HG03571 (cell line): ENCODE results near the gene GRM4.

ENCODE experiments used
- ATAC-seq: cut with Tn5 transposase; IDR thresholded peaks from one replicate; pipeline ENCODE4 v1.9.1; 2021; ENCODE audit not compliant: unreplicated experiment

Gene GRM4

GRCh38 chr6:34065466-34066217, 80.2 kb downstream of the GRM4 start:
- no peak for ATAC-seq

DNA sequence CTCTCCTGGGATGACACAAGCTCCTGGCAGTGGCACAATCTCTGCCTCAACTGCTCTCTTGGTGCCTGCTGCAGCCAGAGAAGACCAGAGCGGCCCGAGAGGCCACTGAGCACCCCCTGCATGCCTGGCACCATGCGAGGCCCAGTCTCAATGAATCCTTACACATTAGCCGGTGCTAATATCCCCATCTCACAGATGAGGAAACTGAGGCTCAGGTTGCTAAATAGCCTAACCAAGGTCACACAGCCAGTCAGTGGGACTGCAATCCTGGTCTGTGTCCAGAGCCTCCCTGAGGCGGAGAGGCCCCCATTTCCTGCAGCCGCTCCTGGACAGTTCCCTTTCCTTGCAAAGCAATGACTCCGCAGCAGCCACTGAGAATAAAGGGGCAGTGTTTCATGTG, 81.2 kb downstream of the GRM4 start:
- ATAC-seq, result no peak

- ATAC-seq, result no peak
Observed at GRCh38 chr6:34063651-34064050, 82.2 kb downstream of the GRM4 start.

- no peak for ATAC-seq
Observed at GRCh38 chr6:34062815-34063214, 83.1 kb downstream of the GRM4 start.

- no peak for ATAC-seq
Observed at GRCh38 chr6:34062156-34062555, 83.7 kb downstream of the GRM4 start.

GRCh38 chr6:34061348-34061747, 84.5 kb downstream of the GRM4 start:
- ATAC-seq, result no peak

DNA sequence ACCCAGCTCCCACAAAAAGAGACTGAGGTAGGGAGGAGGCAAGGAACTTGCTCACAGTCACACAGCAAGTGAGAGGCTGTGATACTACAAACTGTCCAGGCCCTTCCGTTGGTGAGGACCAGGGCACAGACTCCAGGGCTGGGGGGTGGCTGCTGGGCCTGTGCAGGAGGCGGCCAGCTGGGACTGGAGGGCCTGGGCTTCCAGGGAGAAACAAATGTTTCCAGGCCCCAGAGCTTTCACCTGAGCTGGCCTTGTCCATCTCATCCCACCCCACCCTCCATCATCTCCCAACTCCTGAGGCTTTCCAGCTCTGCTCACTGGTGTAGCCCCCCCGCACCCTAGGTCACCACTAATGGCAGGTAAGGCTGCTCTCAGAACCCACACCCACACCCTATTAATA, 86.0 kb downstream of the GRM4 start:
- ATAC-seq, result no peak

DNA sequence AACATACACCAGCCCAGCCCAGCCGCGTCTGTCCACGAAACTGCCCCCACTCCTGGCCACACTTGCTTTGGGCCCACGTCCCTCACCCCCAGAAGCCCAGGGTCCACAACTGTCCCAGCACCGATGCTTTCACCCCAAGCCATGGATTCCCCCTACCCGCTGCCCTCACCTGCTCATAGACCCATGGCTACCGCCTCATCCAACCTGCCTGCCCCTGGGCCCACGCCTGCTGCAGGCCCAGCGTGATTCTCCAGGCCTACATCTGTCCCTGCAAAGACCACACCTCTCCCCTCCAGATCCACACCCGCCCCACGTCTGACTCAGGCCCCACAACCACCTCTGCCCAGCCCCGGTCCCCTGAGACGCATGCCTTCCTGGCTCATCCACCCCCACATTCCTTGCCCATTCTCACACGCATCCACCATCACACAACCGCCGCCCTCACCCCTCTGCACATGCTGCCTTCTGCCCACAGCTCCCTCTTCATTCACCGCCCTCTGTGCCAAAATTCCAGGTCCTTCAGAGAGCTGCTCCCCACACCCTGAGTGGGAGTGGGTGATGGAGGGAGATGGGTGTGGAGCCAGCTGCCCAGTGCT, 86.7 kb downstream of the GRM4 start:
- ATAC-seq, result no peak

- no peak for ATAC-seq
Observed at GRCh38 chr6:34057790-34058189, 88.1 kb downstream of the GRM4 start.

- no peak for ATAC-seq
Observed at GRCh38 chr6:34057191-34057590, 88.7 kb downstream of the GRM4 start.

- ATAC-seq, result no peak
Observed at GRCh38 chr6:34056305-34057108, 89.4 kb downstream of the GRM4 start.

- ATAC-seq, result no peak
Observed at GRCh38 chr6:34055223-34055933, 90.5 kb downstream of the GRM4 start.

- ATAC-seq, result no peak
Observed at GRCh38 chr6:34053721-34054120, 92.2 kb downstream of the GRM4 start.

DNA sequence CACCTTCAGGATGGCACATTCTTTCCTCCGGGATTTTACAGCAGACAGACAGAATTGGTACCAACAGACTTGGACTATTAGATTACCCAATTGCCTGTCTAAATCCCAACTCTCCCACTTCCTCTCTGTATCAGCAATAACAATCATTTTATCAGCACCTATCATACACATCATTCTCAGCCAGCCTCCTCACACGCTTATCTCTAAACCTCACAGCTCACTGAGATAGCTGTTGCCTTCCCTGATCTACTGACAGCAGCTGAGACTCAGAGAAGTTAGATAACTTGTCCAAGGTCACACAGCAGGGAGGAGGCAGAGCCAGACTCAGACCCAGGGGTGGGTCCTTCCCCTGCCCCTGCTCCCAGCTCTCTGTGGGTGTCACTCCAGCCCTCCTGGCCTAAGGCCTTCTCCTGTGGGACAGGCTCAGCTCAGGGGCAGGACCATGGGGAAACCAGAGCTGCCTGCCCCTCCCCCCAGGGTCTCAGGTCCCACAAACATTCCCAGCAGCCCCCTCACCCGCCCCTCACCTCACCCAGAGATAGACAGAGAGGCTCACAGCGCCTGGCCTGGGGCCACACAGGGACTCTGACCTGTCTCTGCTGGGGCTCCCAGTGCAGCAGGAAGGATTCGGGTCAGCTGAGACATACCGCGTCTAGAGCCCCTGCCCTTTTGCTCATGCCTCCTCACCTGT, 92.8 kb downstream of the GRM4 start:
- ATAC-seq, result no peak

DNA sequence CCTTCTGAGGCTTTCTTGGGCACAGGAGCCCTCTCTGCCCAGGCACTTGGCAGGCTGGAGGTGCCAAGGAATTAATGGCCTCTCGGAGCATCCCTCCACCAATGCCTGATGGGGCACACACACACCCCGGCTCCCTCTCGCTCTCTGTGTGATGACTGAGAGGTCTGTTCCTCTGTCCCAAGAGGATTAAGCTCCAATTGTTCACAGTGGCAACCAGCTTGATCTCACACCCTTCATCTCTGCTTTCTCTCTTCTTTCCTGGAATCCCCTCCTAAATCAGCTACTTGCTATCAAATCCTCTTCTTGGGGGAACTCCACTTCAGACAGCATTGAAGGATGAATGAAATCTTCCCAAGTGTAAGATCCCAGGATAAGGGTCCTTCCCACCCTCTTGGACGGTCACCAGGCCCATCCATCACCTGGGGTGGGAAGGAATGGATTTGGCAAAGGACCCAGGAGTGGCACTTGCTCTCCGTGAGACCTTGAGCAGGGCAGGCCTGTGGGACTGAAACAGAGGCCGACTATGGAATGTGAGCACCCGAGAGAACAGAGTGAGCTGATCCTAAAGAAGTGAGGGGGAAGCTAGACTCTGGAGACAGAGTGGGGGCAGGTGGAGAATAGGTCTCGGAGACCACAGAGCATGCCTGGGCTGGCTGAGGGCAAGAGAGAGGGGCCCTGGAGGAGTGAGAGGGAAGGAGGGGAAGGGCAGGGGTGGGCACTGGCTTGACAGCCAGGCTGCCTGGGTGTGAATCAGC, 93.6 kb downstream of the GRM4 start:
- ATAC-seq, result no peak

DNA sequence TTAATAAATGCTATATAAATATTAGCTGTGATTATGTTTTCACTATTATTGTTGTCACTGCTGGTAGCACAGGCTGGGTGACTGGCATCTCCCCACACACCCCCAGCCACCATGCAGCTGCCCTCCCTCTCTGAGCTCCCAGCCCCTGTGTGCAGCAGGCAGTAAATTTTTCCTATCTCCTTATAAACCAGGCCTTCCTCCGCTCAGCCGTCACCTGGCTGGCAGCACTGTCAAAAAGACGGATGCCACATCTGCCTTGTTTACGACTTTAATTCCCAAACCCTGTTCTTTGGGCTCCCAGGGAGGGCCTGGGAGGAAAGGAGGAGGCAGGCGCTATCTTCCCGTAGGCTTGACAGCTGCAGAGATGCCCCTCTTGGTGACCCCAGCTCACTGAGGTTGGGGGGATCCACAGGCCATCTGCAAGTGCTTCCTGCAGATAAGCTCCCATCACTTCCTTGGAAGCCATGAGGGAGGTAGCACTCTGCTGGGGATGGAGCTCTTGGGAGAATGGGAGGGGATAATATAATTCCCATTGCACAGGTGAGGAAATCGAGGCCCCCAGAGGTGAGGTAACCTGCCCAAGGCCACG, 94.5 kb downstream of the GRM4 start:
- no peak for ATAC-seq

DNA sequence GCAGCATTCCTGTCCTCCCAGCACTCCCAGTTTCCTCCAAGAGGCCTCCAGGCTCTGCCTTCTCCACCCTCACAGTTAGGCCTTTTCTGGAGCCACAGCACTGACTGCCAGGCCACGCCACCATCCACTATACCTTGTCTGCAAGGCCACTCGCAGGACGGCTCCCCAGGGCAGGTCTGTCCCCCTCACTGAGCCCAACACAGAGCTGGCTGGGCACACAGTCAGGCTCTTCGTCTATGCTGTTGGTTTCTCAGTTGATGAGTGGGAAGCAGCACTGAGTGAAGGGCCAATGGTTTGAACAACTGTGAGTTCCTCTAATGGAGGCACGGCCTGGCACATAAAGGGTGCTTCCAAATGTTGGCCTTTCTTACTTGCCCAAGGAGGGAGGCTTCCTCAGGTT, 95.2 kb downstream of the GRM4 start:
- no peak for ATAC-seq

- no peak for ATAC-seq
Observed at GRCh38 chr6:34049395-34050342, 96.2 kb downstream of the GRM4 start.
